Transverse colon (tissue), 4 donors: ENCODE measurements around the gene AGPAT3. TPM values are rescaled to one million over a fixed set of nuclear protein-coding genes. Genes with fewer than 3 reads are reported as not detected.

Source experiments
- DNase-seq: peaks from one replicate; pipeline ENCODE4 v3.0.0-alpha.2; 2019
- H3K27ac ChIP-seq, 4 donors: fragments of 200-600 bp; sonication (generic); 2 replicates each; pipeline ENCODE4 v1.5.1; 2016 to 2018; ENCODE audit warnings: inconsistent platforms in 4 of 4
- H3K27me3 ChIP-seq: fragments of 200-600 bp; sonication (generic); 2 replicates; pipeline ENCODE4 v1.5.1; 2017; ENCODE audit warnings: inconsistent platforms
- H3K36me3 ChIP-seq, 4 donors: fragments of 200-600 bp; sonication (generic); 2 replicates each; pipeline ENCODE4 v1.5.1; 2017 to 2019; ENCODE audit warnings: inconsistent platforms in 4 of 4
- H3K4me1 ChIP-seq, 4 donors: fragments of 200-600 bp; sonication (generic); 2 replicates each; pipeline ENCODE4 v1.5.1; 2017 to 2020; ENCODE audit warnings: inconsistent platforms in 4 of 4
- H3K4me3 ChIP-seq, 4 donors: fragments of 200-600 bp; sonication (generic); 1 replicate in 1 of 4; 2 replicates in 3 of 4; pipeline versions ENCODE4 v1.5.1 to v1.6.1; 2017 to 2019; ENCODE audit warnings: inconsistent platforms in 4 of 4
- H3K9me3 ChIP-seq, 2 donors: fragments of 200-600 bp; sonication (generic); 2 replicates each; pipeline ENCODE4 v1.5.1; 2017 to 2019; ENCODE audit warnings: inconsistent platforms in 2 of 2
- EP300 ChIP-seq: sonication (generic); formaldehyde crosslinking; IDR thresholded peaks from one replicate; pipeline ENCODE4 v1.6.1; 2017; ENCODE audit warnings: antibody characterized with exemption, low read depth
- POLR2A ChIP-seq: fragments of 450-650 bp; IDR thresholded peaks from one replicate; pipeline ENCODE4 v1.6.1; 2016; ENCODE audit warnings: antibody characterized with exemption, mild to moderate bottlenecking, moderate library complexity
- POLR2AphosphoS5 ChIP-seq, 3 donors: sonication (generic); formaldehyde crosslinking; IDR thresholded peaks; one replicate each; pipeline ENCODE4 v1.6.1; 2016; ENCODE audit warnings: antibody characterized with exemption in 3 of 3
- WGBS, 2 donors: methylation state at CpG; one replicate each; pipeline ENCODE4 v1.1.5; 2018; ENCODE audit warnings: low coverage in 1 of 2; 5-methylcytosine and 5-hydroxymethylcytosine counted together
- in situ Hi-C, 4 donors: fragments of 200-750 bp; cut with MboI; loops; one replicate each; pipeline versions ENCODE4 v1.15.0 to v1.15.1; 2017; ENCODE audit warnings: low sequenced_read_pairs in 3 of 4, low pct_ligation_motif_present in 1 of 4, low pct_unique_long_range_greater_than_20kb in 1 of 4
- intact Hi-C: fragments of 100-400 bp; cut with DNase I; formaldehyde crosslinking; loops from one replicate; pipeline ENCODE4 v1.15.1; 2023; ENCODE audit warnings: low total_unique reads
- total RNA-seq, 4 donors: library from RNA; depleted of rRNA; stranded (reverse); fragments of >200 nt; gene quantifications; one replicate each; pipeline ENCODE4 v1.1.0, GENCODE V29; 2016
- TF ChIP-seq, protein P1 (sequence below), 5 experiments: fragments of 200-600 bp in 3 of 5; fragments of 450-650 bp in 2 of 5; sonication (generic) in 3 of 5; IDR thresholded peaks; 1 replicate in 2 of 5; 2 replicates in 3 of 5; pipeline ENCODE4 v1.5.1; 2016 to 2017; ENCODE audit warnings: antibody characterized with exemption in 5 of 5, inconsistent platforms in 3 of 5, mild to moderate bottlenecking in 2 of 5, moderate library complexity in 1 of 5

Gene AGPAT3
- total RNA-seq, 4 donors from 2014 or later, result 59.9 to 116 (median 85.3) TPM

DNA sequence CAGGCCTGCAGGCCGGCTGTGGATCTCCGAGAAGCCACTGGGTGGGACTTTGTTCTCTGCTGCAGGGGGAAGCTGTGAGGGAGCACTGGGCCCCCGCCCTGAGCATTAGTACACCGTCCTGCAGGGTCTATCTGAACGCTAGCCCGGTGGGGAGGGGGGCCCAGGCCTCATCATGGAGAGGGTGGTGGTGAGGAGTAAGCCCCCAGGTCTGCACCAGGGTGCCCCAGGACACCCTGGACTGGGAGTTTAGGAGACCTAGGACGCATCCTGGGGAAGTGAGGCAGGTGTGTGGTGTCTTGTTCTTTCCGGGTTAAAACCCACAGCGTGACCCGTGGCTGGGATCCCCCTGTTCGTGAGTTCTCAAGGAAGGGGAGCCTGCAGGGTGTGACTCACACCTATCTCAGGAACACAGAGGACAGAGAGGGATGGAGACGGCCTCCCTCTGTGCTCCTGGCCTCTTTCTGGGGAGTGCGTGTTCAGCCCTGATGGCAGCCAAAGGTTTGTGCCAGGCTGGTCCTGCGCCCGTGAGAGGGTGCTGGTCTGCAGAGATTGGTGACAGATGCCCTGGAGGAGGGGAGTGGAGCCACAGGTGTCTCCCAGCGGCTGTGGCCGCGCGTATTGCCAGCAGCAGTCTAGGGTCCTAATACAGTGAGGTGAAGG lies 44.8 kb downstream of the AGPAT3 start:
- intact Hi-C loops (no loop called here), in situ Hi-C loops (no loop called here)
- 91% methylated on average over 19 of the region's 19 CpGs; no CpG with 5 or more reads in 1 of the 2 donors for WGBS, 2 donors
- no peak for DNase-seq
- Histone ChIP-seq H3K4me1 (peaks cover 0 to 6% (median 0%) of the 10 kb centered on the region in 4 donors), H3K9me3 (no peaks in the 10 kb centered on the region), H3K36me3 (peaks cover 0 to 5% (median 0%) of the 10 kb centered on the region in 4 donors), H3K27ac (no peak overlapping the region), H3K4me3 (no peak overlapping the region), H3K27me3 (no peaks in the 10 kb centered on the region)
- TF ChIP-seq POLR2AphosphoS5 (IDR thresholded peaks at IDR 0.05), result no peak
- no peak for TF ChIP-seq POLR2A
- TF ChIP-seq, protein P1, sequence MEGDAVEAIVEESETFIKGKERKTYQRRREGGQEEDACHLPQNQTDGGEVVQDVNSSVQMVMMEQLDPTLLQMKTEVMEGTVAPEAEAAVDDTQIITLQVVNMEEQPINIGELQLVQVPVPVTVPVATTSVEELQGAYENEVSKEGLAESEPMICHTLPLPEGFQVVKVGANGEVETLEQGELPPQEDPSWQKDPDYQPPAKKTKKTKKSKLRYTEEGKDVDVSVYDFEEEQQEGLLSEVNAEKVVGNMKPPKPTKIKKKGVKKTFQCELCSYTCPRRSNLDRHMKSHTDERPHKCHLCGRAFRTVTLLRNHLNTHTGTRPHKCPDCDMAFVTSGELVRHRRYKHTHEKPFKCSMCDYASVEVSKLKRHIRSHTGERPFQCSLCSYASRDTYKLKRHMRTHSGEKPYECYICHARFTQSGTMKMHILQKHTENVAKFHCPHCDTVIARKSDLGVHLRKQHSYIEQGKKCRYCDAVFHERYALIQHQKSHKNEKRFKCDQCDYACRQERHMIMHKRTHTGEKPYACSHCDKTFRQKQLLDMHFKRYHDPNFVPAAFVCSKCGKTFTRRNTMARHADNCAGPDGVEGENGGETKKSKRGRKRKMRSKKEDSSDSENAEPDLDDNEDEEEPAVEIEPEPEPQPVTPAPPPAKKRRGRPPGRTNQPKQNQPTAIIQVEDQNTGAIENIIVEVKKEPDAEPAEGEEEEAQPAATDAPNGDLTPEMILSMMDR (IDR thresholded peaks at IDR 0.05), result no peak
- TF ChIP-seq EP300, result no peak

DNA sequence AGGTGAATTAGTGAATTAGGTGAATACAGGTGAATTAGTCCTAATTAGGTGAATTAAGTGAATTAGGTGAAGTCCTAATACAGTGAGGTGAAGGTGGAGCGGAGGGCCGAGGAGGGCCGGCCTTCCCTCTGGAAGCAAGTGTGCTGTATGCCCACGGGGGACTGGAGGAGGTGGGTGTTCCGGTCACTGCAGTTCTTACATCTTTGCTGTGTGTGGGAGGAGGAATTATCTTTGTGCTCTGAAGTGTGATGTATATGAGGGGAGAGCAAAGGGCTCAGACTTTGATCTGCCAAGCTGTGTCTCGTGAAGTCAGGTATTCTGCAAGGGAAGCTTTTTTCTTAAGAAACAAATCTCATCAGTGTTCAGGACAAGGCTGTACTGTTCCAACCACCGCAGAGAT lies 45.4 kb downstream of the AGPAT3 start:
- intact Hi-C loops (no loop called here), in situ Hi-C loops (no loop called here)
- no peak for DNase-seq
- Histone ChIP-seq H3K9me3 (no peaks in the 10 kb centered on the region), H3K27ac (no peak overlapping the region), H3K36me3 (peaks cover 0 to 5% (median 0%) of the 10 kb centered on the region in 4 donors), H3K4me3 (no peak overlapping the region), H3K4me1 (peaks cover 0 to 6% (median 0%) of the 10 kb centered on the region in 4 donors), H3K27me3 (no peaks in the 10 kb centered on the region)
- 86 to 90% methylated on average over 7 of the region's 7 CpGs for WGBS, 2 donors
- TF ChIP-seq, protein P1 (IDR thresholded peaks at IDR 0.05), result no peak
- TF ChIP-seq POLR2A (no peak), POLR2AphosphoS5 (IDR thresholded peaks at IDR 0.05) (no peak), EP300 (no peak)

DNA sequence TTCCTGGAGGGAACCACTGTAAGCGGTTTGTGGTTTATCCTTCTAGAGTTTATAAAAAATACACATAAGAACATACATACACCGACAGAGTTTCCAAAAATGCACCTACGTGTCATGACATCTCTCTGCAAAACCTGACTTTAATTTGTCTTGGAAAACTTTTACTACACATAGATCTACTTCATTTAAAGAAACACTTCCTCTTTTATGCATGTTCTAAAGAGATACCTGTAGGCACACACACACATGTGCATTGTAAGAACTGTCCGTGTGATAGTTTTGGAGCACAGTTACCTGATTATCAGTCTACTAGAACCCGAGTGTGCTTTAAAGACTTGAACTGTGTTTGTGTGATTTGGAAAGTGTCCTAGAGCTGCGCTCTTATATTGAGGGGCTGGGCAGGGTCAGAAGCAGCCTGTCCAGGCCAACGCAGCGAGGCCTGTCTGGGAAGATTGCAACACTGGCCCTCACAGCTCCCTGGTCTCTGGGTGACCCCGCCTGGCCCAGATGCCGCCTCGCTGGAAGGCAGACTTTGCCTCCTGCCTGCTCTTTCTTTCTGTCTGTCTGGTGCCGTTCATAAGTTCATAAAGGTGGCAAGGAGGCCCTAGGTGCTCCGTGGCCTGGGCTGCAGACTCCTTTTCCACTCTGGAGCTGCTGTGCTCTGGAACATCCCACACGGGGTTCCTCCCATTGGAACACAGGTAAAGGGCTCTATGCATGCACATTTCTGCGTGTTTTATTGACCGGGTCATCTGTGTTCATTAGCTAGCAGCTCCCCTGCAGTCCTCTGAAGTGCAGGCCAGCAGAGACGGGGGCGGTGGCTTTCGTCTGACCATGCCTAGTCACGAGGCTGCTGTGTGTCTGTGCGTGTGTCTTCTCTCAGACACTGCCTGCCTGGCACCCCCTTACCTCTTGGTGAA lies 46.3 kb downstream of the AGPAT3 start:
- in situ Hi-C loops (no loop called here), intact Hi-C loops (no loop called here)
- DNase-seq, result no peak
- peaks cover 0 to 6% (median 5%) of the 10 kb centered on the region in 4 donors for H3K4me1 ChIP-seq
- no peak overlapping the region for H3K27ac ChIP-seq
- H3K36me3 ChIP-seq, result peaks cover 0 to 5% (median 0%) of the 10 kb centered on the region in 4 donors
- no peaks in the 10 kb centered on the region for H3K9me3 ChIP-seq
- H3K27me3 ChIP-seq, result no peaks in the 10 kb centered on the region
- no peak overlapping the region for H3K4me3 ChIP-seq
- TF ChIP-seq EP300 (no peak), POLR2AphosphoS5 (IDR thresholded peaks at IDR 0.05) (no peak), POLR2A (no peak)
- TF ChIP-seq, protein P1 (IDR thresholded peaks at IDR 0.05), result no peak
- 84 to 87% methylated on average over 6 to 21 of the region's 21 CpGs for whole genome bisulfite sequencing, 2 donors

DNA sequence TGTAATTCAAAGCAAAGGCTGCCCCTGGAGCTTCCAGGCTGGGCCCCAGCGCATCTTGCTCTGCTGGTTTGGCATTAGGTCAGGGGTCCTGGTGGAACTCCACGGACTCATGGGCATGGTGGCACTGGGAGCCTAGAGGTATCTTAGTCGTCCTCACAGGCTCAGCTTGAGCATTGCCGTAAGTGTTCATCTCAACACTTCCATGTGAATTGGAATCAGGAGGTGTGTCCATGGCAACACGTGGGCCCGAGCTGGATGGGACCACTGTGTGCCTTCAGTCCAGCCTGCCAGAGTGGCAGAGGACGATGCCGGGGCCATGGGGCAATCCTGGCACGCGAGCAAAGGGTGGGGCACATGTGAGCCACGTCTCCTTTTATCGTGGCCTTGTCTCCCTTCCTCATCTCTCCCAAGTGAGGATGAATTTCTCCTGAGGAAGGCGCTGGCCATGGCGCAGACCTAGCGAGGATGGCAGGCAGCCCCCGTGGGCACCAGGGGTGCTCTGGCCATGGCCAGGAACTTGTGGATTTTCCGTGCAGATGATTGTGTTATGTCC lies 47.0 kb downstream of the AGPAT3 start:
- TF ChIP-seq POLR2AphosphoS5 (IDR thresholded peaks at IDR 0.05), result no peak
- TF ChIP-seq, protein P1 (IDR thresholded peaks at IDR 0.05), result no peak
- TF ChIP-seq POLR2A, result no peak
- TF ChIP-seq EP300, result no peak
- 97 to 100% methylated on average over 1 to 15 of the region's 17 CpGs for WGBS, 2 donors
- Histone ChIP-seq H3K27me3 (no peaks in the 10 kb centered on the region), H3K9me3 (no peaks in the 10 kb centered on the region), H3K36me3 (no peaks in the 10 kb centered on the region), H3K4me3 (no peak overlapping the region), H3K27ac (no peak overlapping the region), H3K4me1 (peaks cover 0 to 8% (median 6%) of the 10 kb centered on the region in 4 donors)
- in situ Hi-C loops, result no loop called here
- no peak for DNase-seq
- intact Hi-C loops, result no loop called here
